GM21576 (cell line): ENCODE results near the gene P2RX1.

Experiments used
- ATAC-seq: cut with Tn5 transposase; IDR thresholded peaks from one replicate; pipeline ENCODE4 v1.9.1; 2021; ENCODE audit warnings: mild to moderate bottlenecking, moderate library complexity; ENCODE audit not compliant: unreplicated experiment

The P2RX1 gene

DNA sequence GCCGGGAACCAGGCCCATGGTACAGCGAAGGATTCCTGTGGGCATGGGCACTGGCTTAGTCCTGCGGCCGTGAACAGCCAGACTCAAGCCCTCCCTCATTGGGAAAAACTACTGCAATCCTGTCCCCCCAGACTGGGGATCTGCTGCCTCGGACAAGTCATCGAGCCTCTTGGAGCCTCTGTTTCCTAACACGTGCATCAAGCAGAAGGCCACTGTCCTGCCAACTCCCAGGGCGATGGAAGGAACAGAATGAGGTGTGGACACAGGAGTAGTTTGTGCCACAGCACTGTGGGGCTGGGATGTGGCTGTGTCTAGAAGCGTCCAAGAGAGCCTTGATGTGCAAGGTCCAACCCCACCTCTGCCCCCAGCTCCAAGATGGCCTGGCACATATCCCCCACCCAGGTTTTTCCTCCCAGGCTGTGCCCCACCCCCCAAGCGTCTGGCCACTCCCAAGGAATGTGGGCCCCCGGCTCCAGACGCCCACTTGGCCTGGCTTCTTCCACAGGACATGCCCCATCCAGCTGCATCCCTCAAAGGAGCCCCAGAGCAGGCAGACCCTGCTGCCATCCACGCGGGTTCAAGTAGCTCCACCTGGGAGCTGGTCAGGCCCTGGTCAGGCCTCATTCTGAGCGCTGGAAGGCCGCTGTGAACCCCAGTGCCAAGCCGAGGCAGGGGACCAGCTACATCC lies 26.8 kb downstream of the P2RX1 start:
- ATAC-seq: no peak

- ATAC-seq: no peak
Observed at GRCh38 chr17:3888343-3889171, 27.7 kb downstream of the P2RX1 start.

DNA sequence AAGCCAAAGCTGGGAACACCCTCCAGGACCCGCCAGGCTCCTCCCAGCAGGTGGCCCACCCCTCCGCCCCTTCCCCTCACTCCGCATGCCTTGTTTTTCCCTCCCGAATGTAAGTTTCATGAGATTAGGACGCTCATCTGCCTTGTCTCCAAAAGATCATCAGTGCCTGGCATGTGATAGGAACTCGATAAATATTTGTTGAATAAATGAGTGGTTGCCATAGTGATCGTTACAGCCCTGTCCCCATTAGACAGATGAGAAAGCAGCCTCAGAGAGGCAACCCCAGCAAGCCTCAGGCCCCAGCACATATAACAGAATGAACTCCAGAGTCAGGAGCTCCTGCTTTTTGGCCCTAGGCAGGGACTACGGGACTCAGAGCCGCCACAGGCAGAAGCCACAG lies 28.5 kb downstream of the P2RX1 start:
- ATAC-seq: no peak

DNA sequence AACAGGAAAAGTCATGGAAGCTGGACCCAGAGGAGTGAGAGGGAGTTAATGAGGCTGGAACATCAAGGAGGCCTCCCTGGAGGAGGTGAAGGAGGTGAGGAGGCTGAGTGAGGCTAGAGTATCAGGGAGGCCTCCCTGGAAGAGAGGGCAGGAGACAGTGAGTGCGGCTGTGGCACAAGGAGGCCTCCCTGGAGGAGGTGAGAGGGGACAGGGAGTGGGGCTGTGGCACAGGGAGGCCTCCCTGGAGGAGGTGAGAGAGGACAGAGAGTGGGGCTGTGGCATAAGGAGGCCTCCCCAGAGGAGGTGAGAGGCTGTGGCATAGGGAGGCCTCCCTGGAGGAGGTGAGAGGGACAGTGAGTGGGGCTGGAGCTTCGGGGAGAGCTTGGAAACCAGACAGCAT lies 28.9 kb downstream of the P2RX1 start:
- no peak for ATAC-seq

GRCh38 chr17:3886776-3887175 lies 29.5 kb downstream of the P2RX1 start:
- no peak for ATAC-seq

GRCh38 chr17:3885970-3886369 lies 30.3 kb downstream of the P2RX1 start:
- no peak for ATAC-seq

DNA sequence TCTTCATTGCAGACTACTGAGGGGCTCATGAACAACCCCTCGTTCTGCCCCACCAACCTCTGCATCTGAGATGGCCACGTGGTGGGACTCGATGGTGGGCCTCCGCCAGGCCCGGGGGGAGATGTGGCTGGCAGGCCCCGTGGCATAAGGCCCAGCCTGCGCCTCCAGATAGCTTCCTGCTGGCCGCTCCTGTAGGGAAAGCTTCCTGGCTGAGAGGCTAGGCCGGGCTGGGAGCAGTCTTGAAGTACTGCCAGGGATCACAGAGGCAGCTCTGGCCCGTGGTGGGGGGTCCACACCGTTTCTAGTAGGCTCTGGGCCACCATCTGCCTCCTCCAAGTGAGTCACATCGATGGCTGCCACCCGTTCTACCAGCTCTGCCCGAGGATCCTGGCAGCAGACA lies 31.0 kb downstream of the P2RX1 start:
- ATAC-seq: no peak

GRCh38 chr17:3884188-3884587 lies 32.1 kb downstream of the P2RX1 start:
- no peak for ATAC-seq

GRCh38 chr17:3882276-3882675 lies 34.0 kb downstream of the P2RX1 start:
- no peak for ATAC-seq

- ATAC-seq: no peak
Observed at GRCh38 chr17:3880983-3881382, 35.3 kb downstream of the P2RX1 start.

DNA sequence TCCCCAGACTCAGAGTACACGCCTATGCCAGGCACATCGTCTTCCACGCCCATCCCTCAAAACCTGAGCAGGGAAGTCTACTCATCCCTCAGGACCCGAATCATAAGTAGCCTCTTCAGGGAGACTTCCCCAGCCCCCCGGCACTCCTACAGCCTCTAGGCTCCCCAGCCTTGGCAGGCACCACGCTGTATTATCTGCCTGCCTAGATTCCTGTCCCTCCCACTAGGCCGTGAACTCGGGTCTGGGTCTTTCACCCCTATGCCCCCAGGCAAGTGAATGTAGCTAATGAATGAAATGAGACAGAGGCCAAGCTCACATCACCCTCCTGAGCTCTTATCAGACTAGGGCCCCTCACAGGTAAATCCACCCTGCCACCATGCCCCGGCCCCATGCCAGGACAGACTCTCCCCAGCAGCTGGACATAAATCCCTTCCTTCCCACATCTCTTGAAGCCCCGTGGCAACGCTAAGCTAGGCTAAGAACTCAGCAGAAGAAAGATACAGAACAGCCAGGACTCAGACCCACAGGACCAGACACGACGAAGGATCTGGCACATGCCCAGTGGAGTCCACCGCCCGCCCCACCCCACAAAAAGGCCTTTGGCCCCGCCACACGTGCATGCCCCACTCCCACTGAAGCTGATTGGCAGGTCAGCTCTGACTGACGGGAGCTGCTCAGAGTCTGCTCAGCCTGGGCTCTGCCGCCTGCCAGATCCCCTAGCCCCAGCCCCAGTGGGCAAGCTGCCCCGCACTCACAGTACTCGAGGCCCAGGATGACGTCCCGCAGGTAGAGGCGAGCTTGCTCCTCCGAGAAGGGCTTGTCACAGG lies 36.5 kb downstream of the P2RX1 start:
- ATAC-seq: no peak

DNA sequence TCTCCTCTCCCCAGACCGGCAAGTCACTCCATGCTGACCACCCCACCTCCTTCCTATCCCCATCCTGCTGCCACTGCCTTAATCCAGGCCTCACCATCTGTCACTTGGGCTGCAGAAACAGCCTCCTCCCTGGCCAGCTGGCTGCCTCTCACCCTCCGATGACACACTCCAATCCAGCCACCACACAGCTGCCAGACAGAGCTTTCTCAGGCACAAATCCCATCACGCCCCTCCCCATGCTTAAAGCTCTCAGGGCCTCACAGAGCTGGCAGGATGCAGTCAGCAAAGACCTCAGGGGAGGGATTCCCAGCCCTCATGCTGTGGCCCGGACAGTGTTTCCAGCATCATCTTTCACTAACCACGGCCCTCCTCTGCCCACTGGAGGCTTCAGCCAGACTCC lies 37.1 kb downstream of the P2RX1 start:
- ATAC-seq: no peak

GRCh38 chr17:3877220-3877619 lies 39.0 kb downstream of the P2RX1 start:
- no peak for ATAC-seq

GRCh38 chr17:3875317-3875716 lies 40.9 kb downstream of the P2RX1 start:
- no peak for ATAC-seq

DNA sequence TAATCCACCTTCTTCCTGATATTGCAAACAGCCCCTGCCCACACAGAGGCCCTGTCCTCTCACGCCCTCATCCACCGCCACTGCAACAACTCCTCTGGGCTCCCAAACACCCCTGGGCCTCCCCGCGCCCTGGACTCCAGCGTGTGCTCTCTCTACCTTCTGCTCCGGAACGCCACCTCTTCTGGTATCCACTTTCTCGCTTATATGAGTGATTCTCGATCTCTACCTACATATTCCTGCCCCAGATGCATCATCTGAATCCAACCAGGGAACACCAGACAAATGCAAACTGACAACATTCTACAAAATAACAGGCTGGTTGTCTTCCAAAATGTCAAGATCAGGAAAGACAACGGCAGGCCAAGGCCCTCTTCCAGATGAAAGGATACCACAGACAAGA lies 42.4 kb downstream of the P2RX1 start:
- ATAC-seq: no peak

DNA sequence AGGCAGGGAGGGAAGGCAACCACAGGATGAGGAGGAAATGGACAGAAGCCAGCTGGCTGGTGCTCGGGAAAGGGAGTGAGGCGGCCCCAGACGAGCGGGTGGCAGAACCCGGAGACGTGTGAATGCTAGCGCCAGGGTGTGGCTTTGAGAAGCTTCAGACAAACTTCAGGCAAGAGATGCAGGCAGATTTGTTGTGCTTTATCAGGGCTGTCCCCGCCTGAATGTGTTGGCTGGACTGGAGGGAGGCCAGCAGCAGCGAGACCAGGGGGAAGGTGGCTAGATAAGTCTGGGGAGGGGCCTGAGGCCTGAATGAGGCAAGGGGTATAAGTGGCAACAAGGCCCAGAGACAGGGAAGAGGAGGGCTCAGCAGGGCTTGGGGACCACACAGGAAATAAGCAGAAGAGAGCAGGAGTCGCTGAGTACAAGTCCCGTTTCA lies 45.4 kb downstream of the P2RX1 start:
- ATAC-seq: peak; percentile 50

DNA sequence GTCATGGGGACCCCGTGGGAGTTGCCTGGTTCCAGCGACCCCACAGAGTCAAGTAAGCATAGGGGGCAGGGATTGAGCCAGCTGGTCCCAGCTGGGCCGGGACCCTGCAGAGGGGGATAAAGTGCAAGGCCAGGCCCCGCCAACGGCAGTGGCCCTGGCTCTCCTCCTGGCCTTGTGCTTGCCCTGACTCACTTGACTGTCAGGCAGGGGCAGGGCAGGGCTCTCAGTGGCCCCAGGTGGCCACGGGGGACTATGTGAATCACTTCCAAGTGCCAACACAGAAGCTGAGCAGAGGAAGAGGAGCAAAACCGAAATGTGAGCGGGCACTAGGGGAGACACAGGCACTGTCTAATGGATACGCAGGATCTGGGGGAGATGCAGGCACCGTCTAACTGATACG lies 48.7 kb downstream of the P2RX1 start:
- no peak for ATAC-seq

DNA sequence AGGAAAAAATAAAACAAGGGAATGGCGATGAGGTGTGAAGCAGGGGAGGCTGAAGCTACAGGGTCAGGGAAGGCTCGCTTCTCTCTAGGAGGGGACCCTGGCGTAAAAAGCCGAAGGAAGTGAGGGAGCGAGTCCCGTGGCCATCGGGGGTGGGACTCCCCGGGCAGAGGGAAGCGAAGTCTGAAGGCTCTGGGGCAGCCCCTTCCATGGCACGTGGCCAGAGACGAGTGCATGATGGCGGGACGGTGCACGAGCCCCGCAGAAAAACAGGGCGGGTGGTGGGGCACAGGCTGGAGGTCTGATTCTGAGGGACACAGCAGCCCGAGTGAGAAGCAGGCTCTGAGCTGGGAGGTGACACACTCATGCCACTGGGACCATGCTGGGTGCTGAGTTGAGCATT lies 49.2 kb downstream of the P2RX1 start:
- ATAC-seq: no peak

DNA sequence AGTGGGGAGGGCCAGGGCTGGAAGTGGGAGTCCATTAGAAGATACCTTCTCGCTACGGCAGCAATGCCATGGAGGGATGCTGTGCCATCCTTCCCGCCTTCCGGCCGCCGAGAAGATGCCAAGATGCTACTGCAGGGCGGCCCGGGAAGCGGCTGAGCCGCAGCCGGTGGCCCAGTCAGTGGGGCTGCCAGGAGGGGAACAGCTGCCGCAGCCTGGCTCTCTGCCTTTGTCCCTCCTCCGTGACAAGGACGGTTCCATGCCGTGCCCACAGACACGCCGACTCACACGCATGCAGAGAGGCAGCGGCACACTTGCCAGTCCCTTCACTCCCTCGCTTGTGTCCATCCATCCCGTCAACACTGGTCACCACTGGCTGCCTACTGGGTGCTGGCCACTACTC lies 50.0 kb downstream of the P2RX1 start:
- no peak for ATAC-seq

GRCh38 chr17:3865176-3865575 lies 51.1 kb downstream of the P2RX1 start:
- ATAC-seq: no peak

DNA sequence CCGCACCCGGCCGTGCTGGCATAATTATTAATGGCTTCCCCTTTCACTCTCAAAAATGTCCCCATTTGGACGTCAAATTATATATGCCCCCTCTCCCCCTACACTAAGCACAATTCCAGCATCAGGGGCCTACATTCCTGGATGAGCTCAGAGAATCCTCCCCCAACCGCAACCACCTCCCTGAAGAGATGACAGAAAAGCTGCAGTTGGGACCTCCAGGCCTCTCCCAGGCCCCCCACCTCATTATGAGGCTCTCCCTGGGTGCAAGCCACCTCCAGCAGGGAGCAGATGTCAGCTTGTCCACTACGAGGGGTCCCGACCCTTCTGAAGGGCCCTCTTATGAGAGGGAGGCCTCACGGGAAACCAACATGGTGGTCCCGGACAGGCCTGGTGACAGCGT lies 51.7 kb downstream of the P2RX1 start:
- ATAC-seq: no peak
